ENCODE results near the gene DENND4A. TPM values are rescaled to one million over a fixed set of nuclear protein-coding genes. Genes with fewer than 3 reads are reported as not detected.

DENND4A gene
- polyA plus RNA-seq, 3 donors: 17.1 to 19.6 (median 17.7) TPM

GRCh38 chr15:65690173-65690572 lies 101.9 kb downstream of the DENND4A start:
- no peak for DNase-seq (ENCODE audit: low read depth in 3 of 3, low spot score in 2 of 3)

GRCh38 chr15:65688462-65688861 lies 103.6 kb downstream of the DENND4A start:
- no peak for DNase-seq (ENCODE audit: low read depth in 3 of 3, low spot score in 2 of 3)

GRCh38 chr15:65682404-65682911 lies 109.6 kb downstream of the DENND4A start:
- DNase-seq (ENCODE audit: low read depth in 3 of 3, low spot score in 2 of 3): no peak

- no peak for DNase-seq (ENCODE audit: low read depth in 3 of 3, low spot score in 2 of 3)
These were observed 111.5 kb downstream of the DENND4A start for GRCh38 chr15:65680544-65680943.

- no peak for DNase-seq (ENCODE audit: low read depth in 3 of 3, low spot score in 2 of 3)
These were observed 116.0 kb downstream of the DENND4A start for GRCh38 chr15:65676123-65676522.

GRCh38 chr15:65675551-65675950 lies 116.5 kb downstream of the DENND4A start:
- DNase-seq (ENCODE audit: low read depth in 3 of 3, low spot score in 2 of 3): no peak

GRCh38 chr15:65666257-65666656 lies 125.8 kb downstream of the DENND4A start:
- DNase-seq (ENCODE audit: low read depth in 3 of 3, low spot score in 2 of 3): no peak

GRCh38 chr15:65663521-65663920 lies 128.6 kb downstream of the DENND4A start:
- peak in 1 of 3 donors; percentile 4 for DNase-seq (ENCODE audit: low read depth in 3 of 3, low spot score in 2 of 3)

- DNase-seq (ENCODE audit: low read depth in 3 of 3, low spot score in 2 of 3): no peak
These were observed 131.2 kb downstream of the DENND4A start for GRCh38 chr15:65660927-65661326.

- no peak for DNase-seq (ENCODE audit: low read depth in 3 of 3, low spot score in 2 of 3)
These were observed 132.5 kb downstream of the DENND4A start for GRCh38 chr15:65659502-65660052.

- DNase-seq (ENCODE audit: low read depth in 3 of 3, low spot score in 2 of 3): no peak
These were observed 136.6 kb downstream of the DENND4A start for GRCh38 chr15:65655457-65655856.

GRCh38 chr15:65655026-65655425 lies 137.1 kb downstream of the DENND4A start:
- DNase-seq (ENCODE audit: low read depth in 3 of 3, low spot score in 2 of 3): no peak

GRCh38 chr15:65653801-65654521 lies 138.1 kb downstream of the DENND4A start:
- DNase-seq (ENCODE audit: low read depth in 3 of 3, low spot score in 2 of 3): no peak

- DNase-seq (ENCODE audit: low read depth in 3 of 3, low spot score in 2 of 3): no peak
These were observed 138.8 kb downstream of the DENND4A start for GRCh38 chr15:65653341-65653740.

GRCh38 chr15:65651831-65652749 lies 140.0 kb downstream of the DENND4A start:
- no peak for DNase-seq (ENCODE audit: low read depth in 3 of 3, low spot score in 2 of 3)

- no peak for DNase-seq (ENCODE audit: low read depth in 3 of 3, low spot score in 2 of 3)
These were observed 141.1 kb downstream of the DENND4A start for GRCh38 chr15:65651042-65651322.

GRCh38 chr15:65650312-65651041 lies 141.6 kb downstream of the DENND4A start:
- DNase-seq (ENCODE audit: low read depth in 3 of 3, low spot score in 2 of 3): no peak

GRCh38 chr15:65646486-65646885 lies 145.6 kb downstream of the DENND4A start:
- no peak for DNase-seq (ENCODE audit: low read depth in 3 of 3, low spot score in 2 of 3)

GRCh38 chr15:65645392-65645791 lies 146.7 kb downstream of the DENND4A start:
- no peak for DNase-seq (ENCODE audit: low read depth in 3 of 3, low spot score in 2 of 3)

GRCh38 chr15:65644282-65644681 lies 147.8 kb downstream of the DENND4A start:
- DNase-seq (ENCODE audit: low read depth in 3 of 3, low spot score in 2 of 3): no peak

- DNase-seq (ENCODE audit: low read depth in 3 of 3, low spot score in 2 of 3): no peak
These were observed 149.5 kb downstream of the DENND4A start for GRCh38 chr15:65642594-65642993.

Data from right renal cortex interstitium (tissue), 3 donors.